GM21619 (cell line): Measurements from ENCODE around the gene CEBPZ.
"Not testable (repeated sequence)": the region's sequence is repeated elsewhere in the genome, so short reads cannot be mapped to it uniquely, and the experiment has no call there.

Source experiments
- ATAC-seq: cut with Tn5 transposase; IDR thresholded peaks from one replicate; pipeline ENCODE4 v1.9.1; 2021; ENCODE audit not compliant: unreplicated experiment

Gene CEBPZ

GRCh38 chr2:37219046-37219445, 12.3 kb downstream of the CEBPZ start:
- no peak for ATAC-seq

- ATAC-seq, result no peak
These were observed 16.1 kb downstream of the CEBPZ start for GRCh38 chr2:37215250-37215649.

GRCh38 chr2:37211939-37212338, 19.5 kb downstream of the CEBPZ start:
- ATAC-seq, result no peak

- no peak for ATAC-seq
These were observed 20.2 kb downstream of the CEBPZ start for GRCh38 chr2:37211212-37211611.

GRCh38 chr2:37206760-37207159, 24.6 kb downstream of the CEBPZ start:
- ATAC-seq, result not testable (repeated sequence)

GRCh38 chr2:37205689-37206341, 25.6 kb downstream of the CEBPZ start:
- ATAC-seq, result no peak

GRCh38 chr2:37205071-37205661, 26.2 kb downstream of the CEBPZ start:
- ATAC-seq, result not testable (repeated sequence)

- no peak for ATAC-seq
These were observed 27.7 kb downstream of the CEBPZ start for GRCh38 chr2:37203708-37204107.

- ATAC-seq, result no peak
These were observed 29.6 kb downstream of the CEBPZ start for GRCh38 chr2:37201766-37202165.

- no peak for ATAC-seq
These were observed 30.2 kb downstream of the CEBPZ start for GRCh38 chr2:37201208-37201607.

GRCh38 chr2:37198681-37199065, 32.7 kb downstream of the CEBPZ start:
- ATAC-seq, result no peak

- ATAC-seq, result peak; percentile 68
These were observed 34.8 kb downstream of the CEBPZ start, which contains the start of gene CEBPZOS for GRCh38 chr2:37196320-37197195. Gene CEBPZOS, plus strand, starts transcription at chr2:37196496. Its CDS starts 3,209 bp downstream, at chr2:37199705.

- ATAC-seq, result not testable (repeated sequence)
These were observed 35.5 kb downstream of the CEBPZ start for GRCh38 chr2:37195862-37196319.

- no peak for ATAC-seq
These were observed 38.8 kb downstream of the CEBPZ start for GRCh38 chr2:37192551-37192950.

GRCh38 chr2:37191747-37192146, 39.6 kb downstream of the CEBPZ start:
- no peak for ATAC-seq

- no peak for ATAC-seq
These were observed 40.1 kb downstream of the CEBPZ start for GRCh38 chr2:37191253-37191652.

- ATAC-seq, result no peak
These were observed 41.1 kb downstream of the CEBPZ start for GRCh38 chr2:37190290-37190689.

GRCh38 chr2:37189452-37190153, 41.8 kb downstream of the CEBPZ start:
- ATAC-seq, result no peak

- no peak for ATAC-seq
These were observed 42.8 kb downstream of the CEBPZ start, which contains the start of gene SULT6B1 for GRCh38 chr2:37188570-37188969. Gene SULT6B1, minus strand, starts transcription at chr2:37188670. Its CDS starts 30 bp downstream, at chr2:37188640.

GRCh38 chr2:37181726-37182684, 49.4 kb downstream of the CEBPZ start:
- ATAC-seq, result no peak
